Testis (tissue), 3 donors: ENCODE data around the gene TMEM61. TPM values are rescaled to one million over a fixed set of nuclear protein-coding genes. Genes with fewer than 3 reads are reported as not detected.

Source experiments
- DNase-seq: peaks from one replicate; pipeline ENCODE4 v3.0.0-alpha.2; 2019
- H3K27ac ChIP-seq, 2 donors: fragments of 200-600 bp; sonication (generic); one replicate each; pipeline ENCODE4 v1.5.1; 2019
- H3K27me3 ChIP-seq: fragments of 200-600 bp; sonication (generic); one replicate; pipeline ENCODE4 v1.5.1; 2019
- H3K36me3 ChIP-seq: fragments of 200-600 bp; sonication (generic); one replicate; pipeline ENCODE4 v1.5.1; 2017; ENCODE audit warnings: low read depth; ENCODE audit errors: missing control alignments
- H3K4me1 ChIP-seq: fragments of 200-600 bp; sonication (generic); one replicate; pipeline ENCODE4 v1.5.1; 2019
- H3K4me3 ChIP-seq, 2 donors: fragments of 200-600 bp; sonication (generic); one replicate each; pipeline ENCODE4 v1.5.1; 2017 to 2019
- H3K9me3 ChIP-seq: fragments of 200-600 bp; sonication (generic); one replicate; pipeline ENCODE4 v1.5.1; 2017
- CTCF ChIP-seq, 3 experiments: fragments of 450-650 bp in 2 of 3; fragments of 200-600 bp in 1 of 3; sonication (generic) in 1 of 3; IDR thresholded peaks; one replicate each; pipeline ENCODE4 v1.5.1; 2016 to 2019; ENCODE audit warnings: antibody characterized with exemption in 3 of 3, mild to moderate bottlenecking in 2 of 3, moderate library complexity in 1 of 3
- POLR2A ChIP-seq: fragments of 450-650 bp; IDR thresholded peaks from one replicate; pipeline ENCODE4 v1.6.1; 2017; ENCODE audit warnings: antibody characterized with exemption, mild to moderate bottlenecking, moderate library complexity
- WGBS, 2 donors: methylation state at CpG; one replicate each; pipeline ENCODE4 v1.1.5; 2018; 5-methylcytosine and 5-hydroxymethylcytosine counted together
- intact Hi-C: fragments of 100-400 bp; cut with DNase I; formaldehyde crosslinking; loops from one replicate; pipeline ENCODE4 v1.15.1; 2023; ENCODE audit warnings: low total_unique reads
- polyA plus RNA-seq: library from polyadenylated mRNA; stranded (reverse); fragments of 350-450 nt; fragmentation: Illumina TruSeq; extraction: RNeasy Lipid Tissue Mini Kit (QIAGEN cat#74804); gene quantifications from one replicate; pipeline ENCODE4 v1.2.3, GENCODE V29; 2014; ENCODE audit warnings: low read depth, low replicate concordance; ENCODE audit not compliant: insufficient read depth
- total RNA-seq, 2 donors: library from RNA; depleted of rRNA; stranded (reverse); fragments of >200 nt; gene quantifications; one replicate each; pipeline ENCODE4 v1.2.3, GENCODE V29; 2016

TMEM61 gene
- total and polyA plus RNA-seq, 3 donors from 2014 or later = 0.31 to 1.4 (median 1.1) TPM

- no peak for DNase-seq
- H3K9me3 ChIP-seq = no peaks in the 10 kb centered on the region
- no peak overlapping the region for H3K27ac ChIP-seq
- TF ChIP-seq POLR2A = no peak
- TF ChIP-seq CTCF (IDR thresholded peaks at IDR 0.05) = no peak
- intact Hi-C loops = no loop called here
- H3K4me3 ChIP-seq = no peak overlapping the region
- H3K36me3 ChIP-seq = no peaks in the 10 kb centered on the region
- H3K27me3 ChIP-seq = no peaks in the 10 kb centered on the region
- no peaks in the 10 kb centered on the region for H3K4me1 ChIP-seq
- 92 to 100% methylated on average over 4 of the region's 4 CpGs for WGBS, 2 donors
Measured at GRCh38 chr1:55001311-55001710, 20.9 kb downstream of the TMEM61 start.

GRCh38 chr1:55002686-55003085 lies 22.3 kb downstream of the TMEM61 start:
- H3K36me3 ChIP-seq = no peaks in the 10 kb centered on the region
- H3K27ac ChIP-seq = no peak overlapping the region
- no peaks in the 10 kb centered on the region for H3K27me3 ChIP-seq
- TF ChIP-seq POLR2A (no peak), CTCF (IDR thresholded peaks at IDR 0.05) (no peak)
- 55 to 72% methylated on average over 2 of the region's 2 CpGs for WGBS, 2 donors
- H3K4me3 ChIP-seq = no peak overlapping the region
- H3K4me1 ChIP-seq = no peaks in the 10 kb centered on the region
- no peaks in the 10 kb centered on the region for H3K9me3 ChIP-seq
- DNase-seq = no peak
- intact Hi-C loops = no loop called here

GRCh38 chr1:55005351-55006140 lies 25.1 kb downstream of the TMEM61 start:
- H3K9me3 ChIP-seq = no peaks in the 10 kb centered on the region
- H3K36me3 ChIP-seq = no peaks in the 10 kb centered on the region
- WGBS, 2 donors = 96 to 97% methylated on average over 4 to 10 of the region's 10 CpGs
- H3K4me3 ChIP-seq = no peak overlapping the region
- H3K4me1 ChIP-seq = no peaks in the 10 kb centered on the region
- TF ChIP-seq POLR2A (no peak), CTCF (IDR thresholded peaks at IDR 0.05) (no peak)
- no peak overlapping the region for H3K27ac ChIP-seq
- H3K27me3 ChIP-seq = no peaks in the 10 kb centered on the region
- no peak for DNase-seq
- intact Hi-C loops = no loop called here

- Histone ChIP-seq H3K36me3 (no peaks in the 10 kb centered on the region), H3K4me1 (no peaks in the 10 kb centered on the region), H3K4me3 (no peak overlapping the region), H3K9me3 (no peaks in the 10 kb centered on the region), H3K27ac (no peak overlapping the region), H3K27me3 (no peaks in the 10 kb centered on the region)
- 91 to 96% methylated on average over 12 of the region's 12 CpGs for WGBS, 2 donors
- intact Hi-C loops = no loop called here
- no peak for DNase-seq
- TF ChIP-seq POLR2A = no peak
- no peak for TF ChIP-seq CTCF (IDR thresholded peaks at IDR 0.05)
Measured at GRCh38 chr1:55006931-55007330, 26.5 kb downstream of the TMEM61 start.

GRCh38 chr1:55007625-55008024 lies 27.2 kb downstream of the TMEM61 start:
- Histone ChIP-seq H3K36me3 (no peaks in the 10 kb centered on the region), H3K27ac (no peak overlapping the region), H3K4me3 (no peak overlapping the region), H3K27me3 (no peaks in the 10 kb centered on the region), H3K9me3 (no peaks in the 10 kb centered on the region), H3K4me1 (no peaks in the 10 kb centered on the region)
- DNase-seq = no peak
- TF ChIP-seq POLR2A (no peak), CTCF (IDR thresholded peaks at IDR 0.05) (no peak)
- intact Hi-C loops = no loop called here
- WGBS, 2 donors = 87 to 90% methylated on average over 3 of the region's 3 CpGs
